Heart left ventricle (tissue), 16 donors: ENCODE data around the gene SOD3. TPM values are rescaled to one million over a fixed set of nuclear protein-coding genes. Genes with fewer than 3 reads are reported as not detected.

ENCODE experiments used
- ATAC-seq, 4 donors: fragments of 200-7000 bp; cut with Tn5 transposase; one replicate each; pipeline ENCODE4 v1.9.1; 2020 to 2022; ENCODE audit warnings: moderate library complexity in 4 of 4, mild to moderate bottlenecking in 3 of 4, moderate number of reproducible peaks in 1 of 4
- DNase-seq, 5 donors: peaks; one replicate each; pipeline ENCODE4 v3.0.0-alpha.2; 2020
- H3K27ac ChIP-seq, 12 donors: fragments of 200-600 bp; sonication (generic) in 4 of 12; one replicate each; pipeline versions ENCODE4 v1.5.0 to v1.8.0; 2016 to 2022; ENCODE audit warnings: mild to moderate bottlenecking in 2 of 12
- H3K27me3 ChIP-seq, 9 donors: fragments of 200-600 bp; sonication (generic) in 2 of 9; one replicate each; pipeline versions ENCODE4 v1.5.1 to v1.8.0; 2016 to 2022; ENCODE audit warnings: mild to moderate bottlenecking in 3 of 9
- H3K36me3 ChIP-seq, 9 donors: fragments of 200-600 bp; sonication (generic) in 2 of 9; one replicate each; pipeline versions ENCODE4 v1.5.0 to v1.8.0; 2018 to 2022; ENCODE audit warnings: mild to moderate bottlenecking in 2 of 9
- H3K4me1 ChIP-seq, 12 donors: fragments of 200-600 bp; sonication (generic) in 4 of 12; one replicate each; pipeline versions ENCODE4 v1.5.0 to v1.8.0; 2016 to 2022; ENCODE audit warnings: mild to moderate bottlenecking in 3 of 12
- H3K4me3 ChIP-seq, 12 donors: fragments of 200-600 bp; sonication (generic) in 4 of 12; one replicate each; pipeline versions ENCODE4 v1.5.0 to v1.8.0; 2017 to 2022; ENCODE audit warnings: mild to moderate bottlenecking in 9 of 12, moderate library complexity in 4 of 12
- H3K9me3 ChIP-seq, 12 donors: fragments of 200-600 bp; sonication (generic) in 4 of 12; one replicate each; pipeline versions ENCODE4 v1.5.0 to v1.8.0; 2016 to 2022; ENCODE audit warnings: mild to moderate bottlenecking in 1 of 12
- CTCF ChIP-seq, 12 donors: fragments of 200-600 bp; sonication (generic) in 4 of 12; IDR thresholded peaks; one replicate each; pipeline versions ENCODE4 v1.5.0 to v1.8.0; 2018 to 2022; ENCODE audit warnings: antibody characterized with exemption in 12 of 12, mild to moderate bottlenecking in 5 of 12
- POLR2A ChIP-seq, 2 donors: fragments of 450-650 bp; IDR thresholded peaks; one replicate each; pipeline ENCODE4 v1.6.1; 2017; ENCODE audit warnings: antibody characterized with exemption in 2 of 2, mild to moderate bottlenecking in 2 of 2, moderate library complexity in 2 of 2
- WGBS, 4 donors: extraction: QIAGEN DNeasy Blood & Tissue Kit in 2 of 4; methylation state at CpG; one replicate each; pipeline versions ENCODE4 v1.1.5 to v1.1.7; 2013 to 2018; 5-methylcytosine and 5-hydroxymethylcytosine counted together
- intact Hi-C, 10 donors: fragments of 100-400 bp; cut with DNase I; formaldehyde crosslinking; loops; one replicate each; pipeline versions ENCODE4 v1.11.1 to v1.14.2; 2022
- polyA plus RNA-seq, 2 donors: library from polyadenylated mRNA; stranded (reverse); fragments of 200-250 nt; gene quantifications; one replicate each; pipeline ENCODE4 v1.2.3, GENCODE V29; 2013
- total RNA-seq, 9 donors: library from RNA; depleted of rRNA in 2 of 9; stranded (reverse); fragments of >200 nt in 2 of 9; fragmentation: NEBNext Ultra II Directional in 3 of 9; extraction: Animal tissue kit (Norgen Biotek cat#: 25700) in 3 of 9; gene quantifications; one replicate each; pipeline versions ENCODE4 v1.1.0 to v1.2.4, GENCODE V29; 2016 to 2023
- donor health status: ischemic (EF 13 %, LVEDD 7.1; RV severe dilation, severe dysfunction).
- donor health status: healthy with polysubstance abuse.
- donor health status: DM: no; HTN: yes; CAD: no.
- donor health status: DM: no; HTN: no; CAD: no.
- donor health status: ischemic (EF 25% LVEDD 6.9; RV normal size, moderate dysfunction).
- donor health status: ischemic (EF 25% LVEDD 5.7; RV mildly dilated, moderate dysfunction).
- donor health status: healthy.
- donor health status: DM: yes; HTN: yes; CAD: no.
- donor health status: ischemic (EF 35%, LVEDD 5.7; RV mildly dilated, moderate dysfunction).
- donor health status: nonischemic (EF 11% LVEDD 7.7; RV severe dilation, severe dysfunction).
- donor health status: DM: yes; HTN: yes; CAD: no.
- donor health status: PGD.
- donor health status: ischemic (EF 29% LVEDD 5.4; RV normal size, mild dysfunction).
- donor health status: nonischemic (EF 23%, LVEDD 6.1; RV moderate dilation, normal function).

SOD3 gene
- total and polyA plus RNA-seq, 11 donors, result 11.7 to 110 (median 37.6) TPM

- whole genome bisulfite sequencing, 4 donors, result 68 to 83% (median 77%) methylated on average over 3 of the region's 3 CpGs
- Histone ChIP-seq H3K4me1 (peaks cover 0 to 5% (median 0%) of the 10 kb centered on the region in 12 donors), H3K4me3 (no peak overlapping the region), H3K9me3 (no peaks in the 10 kb centered on the region), H3K27ac (no peak overlapping the region), H3K27me3 (no peaks in the 10 kb centered on the region), H3K36me3 (peaks cover 0 to 31% (median 7%) of the 10 kb centered on the region in 9 donors)
- no peak for DNase-seq
- TF ChIP-seq POLR2A (IDR thresholded peaks at IDR 0.05), result no peak
- ATAC-seq, result no peak
- intact Hi-C loops, result no loop called here
These were observed 45.6 kb downstream of the SOD3 start for GRCh38 chr4:24840826-24841543.

GRCh38 chr4:24842356-24842755 is 47.0 kb downstream of the SOD3 start:
- WGBS, 4 donors, result 95 to 96% (median 95%) methylated on average over 9 of the region's 9 CpGs
- intact Hi-C loops, result no loop called here
- Histone ChIP-seq H3K4me3 (no peak overlapping the region), H3K27ac (no peak overlapping the region), H3K4me1 (peaks cover 0 to 5% (median 0%) of the 10 kb centered on the region in 12 donors), H3K9me3 (no peaks in the 10 kb centered on the region), H3K36me3 (peaks cover 0 to 25% (median 3%) of the 10 kb centered on the region in 9 donors), H3K27me3 (no peaks in the 10 kb centered on the region)
- DNase-seq (no peak), ATAC-seq (no peak)
- TF ChIP-seq POLR2A (IDR thresholded peaks at IDR 0.05), result no peak
- TF ChIP-seq CTCF (IDR thresholded peaks at IDR 0.05), result no peak

GRCh38 chr4:24843096-24843495 is 47.7 kb downstream of the SOD3 start:
- Histone ChIP-seq H3K36me3 (peaks cover 0 to 21% (median 0%) of the 10 kb centered on the region in 9 donors), H3K4me3 (no peak overlapping the region), H3K9me3 (no peaks in the 10 kb centered on the region), H3K27ac (no peak overlapping the region), H3K4me1 (peaks cover 0 to 5% (median 0%) of the 10 kb centered on the region in 12 donors), H3K27me3 (no peaks in the 10 kb centered on the region)
- DNase-seq (no peak), ATAC-seq (no peak)
- intact Hi-C loops, result no loop called here
- WGBS, 4 donors, result 57 to 71% (median 64%) methylated on average over 3 of the region's 3 CpGs
- no peak for TF ChIP-seq CTCF (IDR thresholded peaks at IDR 0.05)
- no peak for TF ChIP-seq POLR2A (IDR thresholded peaks at IDR 0.05)

GRCh38 chr4:24845132-24845531 is 49.8 kb downstream of the SOD3 start:
- peaks cover 0 to 5% (median 0%) of the 10 kb centered on the region in 12 donors for H3K4me1 ChIP-seq
- DNase-seq (no peak), ATAC-seq (no peak)
- H3K27me3 ChIP-seq, result no peaks in the 10 kb centered on the region
- no peaks in the 10 kb centered on the region for H3K9me3 ChIP-seq
- no peak overlapping the region for H3K27ac ChIP-seq
- H3K36me3 ChIP-seq, result peaks cover 0 to 18% (median 0%) of the 10 kb centered on the region in 9 donors
- 96 to 97% (median 96%) methylated on average over 8 of the region's 8 CpGs for WGBS, 4 donors
- intact Hi-C loops, result no loop called here
- TF ChIP-seq CTCF (IDR thresholded peaks at IDR 0.05) (no peak), POLR2A (IDR thresholded peaks at IDR 0.05) (no peak)
- H3K4me3 ChIP-seq, result no peak overlapping the region
